HPDE6-E6E7 (cell line): ENCODE measurements around the gene CMTM3.
"Not testable (repeated sequence)": the region's sequence is repeated elsewhere in the genome, so short reads cannot be mapped to it uniquely, and the experiment has no call there.

Experiments used
- DNase-seq: peaks from one replicate; pipeline ENCODE4 v3.0.0; 2011; ENCODE audit warnings: missing footprints; ENCODE audit errors: extremely low spot score

CMTM3 gene

GRCh38 chr16:66609139-66609510 lies 4.6 kb downstream of the CMTM3 start:
- DNase-seq = no peak

- DNase-seq = no peak
Observed at GRCh38 chr16:66610111-66610820, 5.8 kb downstream of the CMTM3 start.

- DNase-seq = not testable (repeated sequence)
Observed at GRCh38 chr16:66611911-66612310, 7.4 kb downstream of the CMTM3 start.

- DNase-seq = no peak
Observed at GRCh38 chr16:66612422-66612821, 7.9 kb downstream of the CMTM3 start.

- DNase-seq = no peak
Observed at GRCh38 chr16:66614161-66614802, 9.8 kb downstream of the CMTM3 start.

- DNase-seq = no peak
Observed at GRCh38 chr16:66616169-66616568, 11.7 kb downstream of the CMTM3 start.

GRCh38 chr16:66616592-66616991 lies 12.1 kb downstream of the CMTM3 start:
- DNase-seq = no peak

- DNase-seq = no peak
Observed at GRCh38 chr16:66617010-66617434, 12.5 kb downstream of the CMTM3 start.

- no peak for DNase-seq
Observed at GRCh38 chr16:66617728-66618127, 13.2 kb downstream of the CMTM3 start.

- DNase-seq = peak; percentile 90
Observed at GRCh38 chr16:66618588-66619375, 14.3 kb downstream of the CMTM3 start.

- no peak for DNase-seq
Observed at GRCh38 chr16:66619534-66620428, 15.3 kb downstream of the CMTM3 start.

- DNase-seq = no peak
Observed at GRCh38 chr16:66620429-66620795, 15.9 kb downstream of the CMTM3 start.

GRCh38 chr16:66621973-66622372 lies 17.5 kb downstream of the CMTM3 start:
- no peak for DNase-seq

- DNase-seq = no peak
Observed at GRCh38 chr16:66622863-66623262, 18.4 kb downstream of the CMTM3 start.

GRCh38 chr16:66623755-66624154 lies 19.3 kb downstream of the CMTM3 start:
- DNase-seq = no peak

GRCh38 chr16:66627611-66628378 lies 23.3 kb downstream of the CMTM3 start:
- DNase-seq = not testable (repeated sequence)

- DNase-seq = no peak
Observed at GRCh38 chr16:66629856-66630255, 25.4 kb downstream of the CMTM3 start.

- DNase-seq = not testable (repeated sequence)
Observed at GRCh38 chr16:66630561-66631260, 26.2 kb downstream of the CMTM3 start.

- not testable (repeated sequence) for DNase-seq
Observed at GRCh38 chr16:66631558-66631957, 27.1 kb downstream of the CMTM3 start.

- no peak for DNase-seq
Observed at GRCh38 chr16:66634527-66635196, 30.2 kb downstream of the CMTM3 start.
